ENCODE results near the gene FAM3A.
"Not testable (repeated sequence)": the region's sequence is repeated elsewhere in the genome, so short reads cannot be mapped to it uniquely, and the experiment has no call there.

Gene FAM3A

DNA sequence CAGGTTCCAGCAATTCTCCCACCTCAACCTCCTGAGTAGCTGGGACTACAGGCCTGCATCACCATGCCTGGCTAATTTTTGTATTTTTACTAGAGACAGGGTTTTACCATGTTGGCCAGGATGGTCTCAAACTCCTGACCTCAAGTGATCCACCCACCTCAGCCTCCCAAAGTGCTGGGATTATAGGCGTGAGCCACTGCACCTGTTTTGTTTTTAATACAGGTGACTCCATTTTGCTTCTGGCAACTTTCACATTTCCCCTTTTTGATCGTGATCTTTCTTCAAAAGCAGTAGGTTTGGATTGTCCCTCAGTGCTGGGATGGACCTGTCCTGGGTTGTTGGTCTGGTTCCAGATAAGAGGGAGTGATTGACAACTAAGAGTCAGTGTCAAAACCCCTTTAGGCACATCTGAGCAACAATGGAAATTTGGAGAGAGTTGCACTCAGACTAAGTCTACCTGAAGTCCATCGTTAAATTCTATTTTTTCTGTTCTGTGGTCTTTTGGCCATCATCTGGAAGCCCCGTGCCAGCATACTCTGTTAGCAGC is 19.4 kb downstream of the FAM3A start:
- not testable (repeated sequence) for DNase-seq

DNA sequence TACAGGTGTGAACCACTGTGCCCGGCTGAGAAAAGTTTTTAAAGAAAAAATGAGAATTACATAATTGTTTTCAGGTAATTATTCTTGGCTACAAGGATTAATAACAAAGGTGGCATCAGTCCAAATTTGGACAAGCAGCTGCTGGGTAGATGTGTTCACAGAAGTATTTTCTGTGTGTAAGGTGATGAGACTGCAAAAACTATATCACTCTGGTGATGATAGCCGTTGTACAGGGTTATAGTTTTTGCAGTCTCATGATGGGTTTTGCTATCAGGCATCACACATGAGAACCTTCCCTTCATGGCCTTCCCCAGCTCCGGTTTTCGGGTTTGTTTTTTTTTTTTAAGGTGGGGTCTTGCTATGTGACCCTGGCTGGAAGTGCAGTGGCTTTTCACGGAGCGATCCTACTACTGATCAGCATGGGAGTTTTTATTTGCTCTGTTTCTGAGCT is 20.5 kb downstream of the FAM3A start:
- DNase-seq, result no peak

DNA sequence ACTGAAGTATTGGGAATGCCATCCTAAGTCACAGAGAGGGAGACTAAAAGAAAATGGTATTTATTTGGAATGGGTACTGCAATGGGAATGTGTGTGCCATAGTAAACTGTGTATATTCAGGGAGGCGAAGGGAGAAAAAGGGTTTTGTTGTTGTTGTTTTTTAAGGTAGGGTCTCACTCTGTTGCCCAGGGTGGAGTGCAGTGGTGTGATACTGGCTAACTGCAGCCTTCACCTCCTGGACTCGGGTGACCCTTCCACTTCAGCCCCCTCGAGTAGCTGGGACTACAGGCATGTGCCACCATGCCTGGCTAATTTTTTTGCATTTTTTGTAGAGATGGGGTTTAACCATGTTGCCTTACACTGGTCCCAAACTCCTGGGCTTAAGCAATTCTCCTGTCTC is 21.3 kb downstream of the FAM3A start:
- no peak for DNase-seq

DNA sequence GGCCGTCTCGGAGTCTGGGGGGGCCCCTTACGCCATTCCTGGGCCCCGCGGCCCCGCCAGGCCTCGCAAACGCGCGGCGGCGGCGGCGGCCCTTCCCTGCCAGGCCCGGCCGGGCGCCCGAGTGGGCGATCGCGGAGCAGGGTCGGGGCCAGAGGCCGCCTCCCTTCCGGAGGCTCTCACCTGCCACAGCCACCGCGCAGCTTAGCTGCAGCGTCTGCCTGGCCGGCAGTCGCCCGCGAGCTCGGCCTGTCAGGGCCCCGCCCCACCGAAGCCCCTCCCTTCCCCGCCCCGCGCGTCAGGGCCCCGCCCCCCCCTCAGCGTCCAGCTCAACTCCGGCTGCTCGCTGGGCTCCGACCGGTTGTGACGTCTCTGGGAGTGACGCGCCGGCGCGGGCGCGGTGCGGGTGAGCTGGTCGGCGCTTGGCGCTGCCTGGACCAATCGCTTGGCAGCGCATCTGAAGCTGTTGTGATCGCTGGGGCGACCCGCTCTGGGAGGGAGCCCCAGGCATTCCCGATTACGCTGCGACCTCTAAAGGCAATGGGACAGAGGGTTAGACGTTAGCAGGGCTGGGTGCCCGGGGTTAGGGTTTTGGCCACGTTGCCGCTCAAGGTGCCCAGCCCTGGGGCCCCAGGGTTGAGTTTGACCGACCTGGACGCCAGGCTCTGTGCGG is 25.5 kb downstream of the FAM3A start, which contains the start of gene SLC10A3:
Gene SLC10A3, minus strand, starts transcription at position 216 of the 670 bp plus-strand sequence. CDS start 1,689 bp downstream, outside the sequence.
- DNase-seq, result peak; percentile 92

DNA sequence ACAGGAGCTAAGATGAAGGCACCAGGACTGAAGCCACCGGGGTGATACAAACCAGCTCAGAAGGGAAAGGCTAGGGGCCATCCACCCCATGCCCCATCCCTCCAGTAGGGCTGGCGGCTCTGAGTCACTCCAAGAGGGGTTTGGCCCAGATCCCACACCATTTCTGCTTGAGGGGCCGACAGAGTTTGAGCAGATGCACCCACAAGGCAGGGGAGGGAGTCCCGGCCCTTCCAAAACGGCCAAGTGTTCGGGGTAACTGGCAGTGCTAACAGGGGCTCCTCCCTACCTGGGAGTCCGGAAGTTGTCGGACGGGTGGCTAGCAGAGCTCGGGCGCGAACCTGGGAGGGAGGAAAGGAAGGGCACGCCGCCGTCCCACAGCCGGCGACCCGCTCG is 26.0 kb downstream of the FAM3A start:
- DNase-seq, result no peak

DNA sequence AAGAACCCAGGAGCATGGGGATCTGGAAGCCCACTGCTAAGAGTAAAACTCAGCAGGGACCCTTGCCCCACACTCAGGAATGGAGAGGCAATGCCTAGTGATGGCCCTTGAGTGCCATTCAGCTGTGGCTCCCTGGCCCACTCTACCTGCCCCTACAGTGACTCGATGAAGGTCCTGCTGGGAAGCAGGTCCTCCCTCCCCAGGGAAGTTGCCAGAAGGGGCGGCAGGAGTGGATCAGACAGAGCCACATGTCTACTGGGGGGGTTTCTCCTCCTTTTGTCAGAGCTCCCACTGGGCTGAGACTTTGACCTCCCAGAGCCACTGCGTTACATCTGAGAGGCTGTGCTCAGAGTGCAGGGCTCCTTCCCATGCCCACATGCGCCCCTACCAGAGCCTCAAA is 26.9 kb downstream of the FAM3A start:
- DNase-seq, result no peak

DNA sequence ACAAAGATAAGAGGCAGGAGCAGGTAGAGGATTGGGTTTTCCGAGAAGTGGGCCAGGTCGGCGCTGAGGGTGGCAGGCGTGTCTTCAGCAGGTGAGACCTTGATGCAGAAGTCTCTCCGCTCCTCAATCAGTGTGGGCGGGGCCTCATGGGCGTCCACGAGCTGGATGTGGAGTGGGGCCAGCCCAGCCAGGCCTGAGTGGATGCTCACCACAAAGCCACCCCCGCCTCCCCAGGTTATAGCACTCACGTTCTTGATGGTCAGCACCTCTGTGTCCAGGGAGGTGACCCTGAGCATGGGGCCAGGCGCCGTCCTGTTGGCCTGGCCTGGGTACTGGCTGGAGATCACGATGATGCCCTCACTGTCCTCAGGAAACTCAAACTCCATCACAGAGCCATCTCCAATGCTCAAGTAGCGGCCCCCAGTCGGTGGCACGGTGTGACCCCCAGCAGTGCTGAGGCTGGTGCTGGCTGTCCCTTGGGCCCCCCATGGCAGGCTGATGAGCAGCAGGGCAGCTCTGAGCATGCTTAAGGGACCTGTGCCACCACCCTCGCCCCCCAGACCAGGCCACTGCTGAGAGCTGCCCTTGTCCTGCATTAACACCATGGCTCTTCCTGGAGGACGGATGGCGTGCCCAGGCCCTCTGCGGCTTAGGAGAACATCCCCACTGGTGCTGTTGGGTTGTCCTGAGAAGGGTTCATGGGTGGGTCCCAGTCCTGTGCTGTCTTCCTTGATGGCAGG is 27.5 kb downstream of the FAM3A start:
- no peak for DNase-seq

DNA sequence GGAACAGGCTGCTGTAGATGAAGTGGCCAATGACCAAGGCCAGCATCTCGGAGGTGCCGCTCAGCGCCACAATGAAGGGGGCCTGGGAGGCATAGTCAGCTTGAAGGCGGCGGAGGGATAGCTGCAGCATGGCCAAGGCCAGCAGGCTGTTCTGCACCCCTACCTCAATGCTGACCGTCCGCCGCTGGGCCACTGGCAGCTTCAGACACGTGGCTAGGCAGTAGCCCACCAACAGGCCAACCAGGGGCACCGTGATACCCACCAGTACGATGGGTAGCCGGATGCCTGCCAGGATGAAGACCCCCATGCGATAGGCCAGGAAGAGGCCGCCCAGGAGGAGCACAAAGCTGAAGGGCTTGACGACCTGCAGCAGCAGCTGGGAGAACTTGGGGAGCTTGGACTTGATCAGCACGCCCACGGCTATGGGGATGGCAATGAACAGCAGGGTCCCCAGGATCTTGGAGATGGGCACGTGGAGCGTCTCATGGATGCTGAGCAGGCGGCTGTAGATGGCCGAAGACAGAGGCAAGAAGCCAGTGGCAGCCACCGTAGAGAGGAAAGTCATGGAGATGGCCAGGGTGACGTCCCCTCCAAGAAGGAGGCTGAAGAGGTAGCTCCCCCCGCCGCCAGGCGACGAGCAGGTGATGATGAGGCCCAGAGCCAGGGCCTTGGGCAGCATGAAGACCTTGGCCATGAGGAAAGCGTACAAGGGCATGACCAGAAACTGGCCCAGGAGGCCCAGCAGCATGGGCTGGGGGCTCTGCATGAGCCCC is 28.3 kb downstream of the FAM3A start:
- no peak for DNase-seq

DNA sequence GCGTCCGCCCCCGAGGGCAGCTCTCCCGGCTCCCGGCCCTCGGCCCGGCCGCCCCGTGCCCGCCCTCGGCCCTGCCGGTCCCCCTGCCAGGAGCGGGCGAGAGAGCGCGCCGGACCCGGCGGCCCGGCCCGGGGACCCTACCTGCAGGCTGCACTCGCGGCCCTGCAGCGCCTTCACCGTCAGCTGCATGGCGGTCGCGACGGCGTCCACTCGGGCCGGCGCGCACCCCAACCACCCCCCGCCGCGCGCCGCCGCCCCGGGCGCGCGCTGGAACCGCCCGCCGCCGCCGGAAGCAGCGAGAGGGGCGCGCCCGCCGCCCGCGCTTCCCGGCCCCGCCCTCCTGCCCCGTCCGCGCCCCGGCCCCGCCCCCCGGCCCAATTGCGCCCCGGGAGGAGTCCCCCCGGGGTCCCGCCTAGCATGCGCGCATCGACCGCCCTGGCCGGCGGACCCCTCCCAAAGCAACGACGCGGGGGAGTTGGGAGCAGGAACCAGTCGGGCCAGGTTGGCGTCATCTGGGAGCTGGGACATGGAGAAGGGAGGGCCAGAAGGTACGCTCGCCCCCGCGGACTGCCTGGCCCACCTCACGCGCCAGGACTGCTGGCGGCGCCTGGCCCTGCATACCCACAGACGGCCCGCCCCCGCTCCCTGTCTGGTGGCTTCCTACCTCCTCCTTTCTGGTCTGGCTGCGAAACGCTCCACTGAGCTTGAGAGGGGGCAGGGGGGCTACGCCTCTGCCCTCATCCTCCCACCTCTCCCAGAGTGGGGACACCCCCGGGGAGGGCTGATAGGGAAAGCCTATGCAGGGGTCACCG is 29.4 kb downstream of the FAM3A start, which contains the start of gene UBL4A:
Gene UBL4A, minus strand, starts transcription at position 220 of the 812 bp plus-strand sequence. Its CDS starts 31 bp downstream, at position 189.
- peak; percentile 25 for DNase-seq

DNA sequence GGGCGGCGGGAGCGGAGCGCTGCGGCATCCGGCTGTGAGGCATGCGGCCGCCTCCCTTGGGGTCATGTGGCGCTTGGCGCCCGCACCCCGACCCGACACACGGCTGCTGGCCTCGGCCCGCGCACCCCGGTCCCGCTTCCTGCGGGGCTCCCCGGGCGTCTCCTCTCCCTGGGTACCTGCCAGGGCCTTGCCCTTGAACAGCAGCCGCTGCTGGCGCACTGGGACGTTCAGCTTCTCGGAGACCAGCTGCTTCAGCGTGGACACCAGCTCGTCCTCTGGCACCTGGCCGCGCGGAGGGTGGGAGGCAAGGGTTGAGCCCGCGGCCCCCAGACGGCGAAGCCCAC is 30.0 kb downstream of the FAM3A start:
- peak; percentile 13 for DNase-seq

DNA sequence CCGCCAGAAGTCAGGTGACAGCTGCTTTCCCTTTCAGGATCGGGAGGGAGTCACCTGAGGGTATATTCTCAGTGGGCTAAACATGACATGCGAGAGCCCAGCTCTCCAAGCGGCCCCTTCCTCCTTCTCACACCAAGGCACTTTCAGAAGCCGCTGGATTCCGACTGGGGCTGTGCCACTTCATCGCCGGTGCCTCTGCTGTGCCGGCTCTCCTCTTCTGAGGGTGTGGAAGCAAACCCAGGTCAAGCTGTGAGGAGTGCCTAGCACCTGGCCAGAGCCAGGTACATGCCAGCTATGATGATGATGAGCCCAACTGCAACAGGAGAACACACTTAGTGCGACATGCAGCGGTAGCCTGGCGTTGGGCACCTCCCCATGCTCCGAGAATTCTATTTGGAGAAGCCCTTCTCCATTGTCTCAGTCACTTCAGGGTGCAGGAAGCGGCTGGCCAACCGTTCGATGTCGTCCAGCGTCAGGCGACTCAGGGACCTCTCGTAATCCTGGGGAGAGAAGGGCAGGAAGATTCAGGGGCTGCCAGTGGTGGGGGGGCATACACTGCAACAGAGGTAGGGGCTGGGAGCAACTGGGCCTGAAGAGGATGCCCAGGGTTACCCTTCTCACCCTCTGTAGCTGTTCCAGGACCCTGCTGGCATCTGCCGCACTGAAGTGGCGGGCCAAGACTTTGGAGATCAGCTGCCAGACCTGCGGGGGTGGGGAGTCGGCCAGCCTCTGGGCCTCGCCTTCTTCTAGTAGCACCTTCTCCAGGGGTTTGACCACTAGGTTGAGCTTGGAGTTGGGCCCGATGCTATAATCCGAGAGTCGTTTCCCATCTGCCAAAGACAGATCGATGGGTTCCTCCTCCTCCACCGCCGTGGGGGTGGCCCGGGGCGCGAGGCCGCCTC is 30.6 kb downstream of the FAM3A start:
- no peak for DNase-seq

DNA sequence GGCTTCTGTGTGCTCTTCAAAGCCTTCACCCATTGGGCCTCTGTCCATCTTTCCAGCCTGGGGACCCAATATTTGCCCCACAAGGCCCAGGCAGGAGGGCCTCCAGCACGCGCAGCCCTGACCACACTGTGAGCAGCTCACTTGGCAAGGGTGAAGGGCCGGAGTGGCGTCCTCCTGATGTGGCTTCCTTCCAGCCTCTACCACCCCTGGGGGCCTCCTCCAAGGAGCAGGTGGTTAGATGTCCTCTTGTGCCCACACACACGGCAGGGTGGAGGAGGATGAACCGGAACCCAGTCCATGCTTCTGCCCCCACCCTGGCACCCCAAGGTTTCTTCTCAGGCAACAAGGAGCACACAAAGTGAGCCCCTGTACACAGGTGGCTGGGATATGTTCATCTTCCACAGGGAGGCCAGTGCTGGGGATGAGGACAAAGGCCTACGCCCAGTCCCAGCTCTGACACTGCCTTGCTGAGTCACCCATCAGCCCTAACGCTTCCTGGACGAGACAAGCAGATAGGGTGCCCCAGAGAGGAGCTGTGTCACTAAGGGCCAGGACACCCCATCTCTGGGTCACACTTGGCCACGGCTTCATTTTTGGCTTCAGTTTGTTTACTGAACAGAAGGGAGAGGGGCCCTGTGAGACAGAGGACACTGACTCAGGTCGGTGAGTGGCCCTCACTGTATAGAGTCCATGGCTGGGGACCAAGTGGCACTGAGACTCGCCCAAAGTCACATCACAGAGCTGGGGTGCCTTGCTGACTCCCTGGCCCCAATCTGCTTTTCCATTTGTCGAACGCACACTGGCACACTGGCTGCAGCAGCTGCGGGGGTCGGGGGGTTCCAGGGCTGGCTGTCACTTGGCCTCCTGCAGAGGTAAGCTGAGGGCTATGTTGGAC is 31.5 kb downstream of the FAM3A start:
- peak; percentile 53 for DNase-seq

DNA sequence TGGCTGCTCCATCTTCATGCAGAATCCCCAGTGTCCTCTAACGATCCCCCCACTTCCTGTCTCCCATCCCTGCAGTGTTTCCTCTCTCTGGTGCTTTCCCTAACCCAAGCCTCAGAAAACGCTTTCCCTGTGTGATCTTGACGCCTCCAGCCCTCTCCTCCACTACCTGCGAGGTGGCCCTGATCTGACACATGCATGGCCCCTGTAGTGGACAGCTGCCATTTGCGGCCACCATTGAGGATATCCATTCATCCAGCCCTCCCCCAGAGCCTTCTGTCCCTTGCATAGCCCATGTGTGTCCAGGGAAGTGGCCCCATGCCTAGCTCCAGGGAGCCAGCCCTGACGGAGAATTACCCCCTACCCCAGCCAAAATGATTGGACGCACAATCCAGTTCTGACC is 32.7 kb downstream of the FAM3A start:
- no peak for DNase-seq

DNA sequence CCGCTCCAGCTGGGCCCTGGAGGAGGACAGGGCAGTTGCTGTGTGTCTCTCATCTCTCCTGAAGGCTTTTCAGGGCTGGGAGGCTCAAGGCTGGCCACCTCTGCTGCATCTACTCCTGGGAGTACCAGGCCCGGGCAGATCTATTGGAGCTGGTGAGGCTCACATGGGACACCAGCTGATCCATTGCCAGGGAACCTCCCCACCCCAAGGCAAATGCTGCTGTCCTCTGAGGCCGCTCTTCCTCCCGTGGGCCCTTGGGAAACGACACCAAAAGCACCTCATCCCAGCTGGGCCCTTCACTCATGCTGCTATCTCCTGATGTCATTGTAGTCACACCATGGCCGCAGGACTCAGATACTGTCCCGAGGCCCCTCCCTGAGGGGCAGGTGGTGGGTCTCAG is 33.2 kb downstream of the FAM3A start:
- DNase-seq, result no peak

DNA sequence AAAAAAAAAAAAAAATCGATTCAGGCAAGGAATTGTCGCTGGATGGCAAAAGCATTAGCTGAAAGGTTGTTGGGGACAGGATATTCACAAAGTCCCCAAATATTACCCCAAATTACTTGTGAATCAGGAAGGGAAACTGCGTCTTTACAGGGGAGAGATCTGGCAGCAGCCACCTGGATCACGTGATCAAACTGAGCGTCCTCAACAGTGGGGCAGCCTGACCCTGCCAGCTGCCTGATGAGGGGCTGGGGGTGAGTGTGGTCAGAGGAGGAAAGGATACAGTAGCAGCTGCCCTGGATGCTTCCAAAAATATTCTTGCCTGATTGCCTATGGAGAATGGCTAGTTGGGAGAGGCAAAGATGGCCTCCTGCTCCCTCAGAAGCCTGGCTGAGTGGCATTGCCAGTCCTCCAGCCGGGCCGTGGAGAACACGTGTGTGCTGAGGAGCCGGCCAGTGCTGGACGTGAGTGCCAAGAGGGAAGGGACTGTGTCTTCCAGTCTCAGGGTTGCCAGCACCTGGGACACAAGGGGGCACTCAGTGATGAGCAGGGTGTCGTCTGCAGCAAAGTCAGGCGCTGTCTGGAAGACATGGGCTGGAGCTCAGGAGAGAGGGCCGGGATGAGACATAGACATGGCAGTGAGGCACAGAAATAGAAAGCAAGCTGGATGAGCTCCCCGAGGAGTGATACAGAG is 34.0 kb downstream of the FAM3A start:
- DNase-seq, result no peak

DNA sequence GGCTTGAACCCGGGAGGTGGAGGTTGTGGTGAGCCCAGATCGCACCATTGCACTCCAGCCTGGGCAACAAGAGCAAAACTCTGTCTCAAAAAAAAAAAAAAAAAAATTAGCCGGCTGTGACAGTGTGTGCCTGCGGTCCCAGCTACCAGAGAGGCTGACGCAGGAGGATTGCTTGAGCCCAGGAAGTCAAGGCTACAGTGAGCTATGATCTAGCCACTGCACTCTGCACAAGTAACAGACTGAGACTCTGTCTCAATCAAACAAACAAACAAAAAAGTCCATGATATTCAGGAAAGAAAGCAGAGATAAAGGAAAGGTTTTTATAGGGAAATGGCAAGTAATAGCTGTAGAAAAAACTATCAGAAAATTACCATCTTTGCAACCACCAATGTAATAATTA is 34.8 kb downstream of the FAM3A start:
- no peak for DNase-seq

DNA sequence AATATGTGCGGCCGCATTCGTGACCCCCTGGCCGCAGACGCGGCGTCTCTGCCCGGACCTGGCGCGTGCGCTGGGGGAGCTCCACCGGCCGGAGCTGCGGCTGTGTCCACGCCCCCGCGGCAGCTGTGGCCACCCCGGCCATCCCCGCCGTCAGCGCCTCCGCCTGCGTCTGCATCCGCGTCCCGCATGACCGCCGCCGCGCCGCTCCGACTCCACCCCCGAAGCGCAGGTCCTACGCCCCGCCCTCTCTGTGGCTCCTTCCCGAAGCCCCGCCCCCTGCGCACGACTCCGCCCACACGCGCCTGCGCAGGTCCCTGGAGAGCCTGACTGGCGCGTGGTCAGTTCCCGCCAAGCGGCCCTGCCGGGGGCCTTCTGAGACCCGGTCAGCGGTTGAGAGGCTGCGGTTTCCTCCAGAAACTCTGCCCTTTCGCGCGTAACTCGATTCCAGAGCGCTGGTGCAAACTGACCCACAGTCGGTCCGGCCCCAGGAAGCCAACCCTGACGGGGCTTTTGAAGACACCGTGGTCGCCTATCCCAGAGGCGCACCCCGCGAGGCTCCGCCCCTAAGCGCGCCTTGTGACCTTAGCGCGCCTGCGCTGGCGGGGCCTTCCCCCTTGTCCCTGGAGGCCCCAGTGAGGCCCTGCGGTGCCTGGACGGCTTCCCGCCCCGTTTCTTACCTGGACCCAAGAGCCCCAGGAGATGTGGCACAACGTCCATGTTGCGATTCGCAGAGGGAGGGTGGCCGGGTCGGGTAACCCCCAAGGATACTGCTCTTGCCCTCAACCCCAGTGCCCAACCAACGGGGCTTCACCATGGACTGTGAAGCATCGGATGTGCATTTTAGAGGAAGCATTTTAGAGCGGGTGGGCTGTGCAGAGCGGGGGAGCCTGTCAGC is 37.1 kb downstream of the FAM3A start, which contains the start of gene LAGE3:
Gene LAGE3, minus strand, starts transcription at position 554 of the 895 bp plus-strand sequence. Its CDS starts 366 bp downstream, at position 188.
- DNase-seq, result peak; percentile 91

DNA sequence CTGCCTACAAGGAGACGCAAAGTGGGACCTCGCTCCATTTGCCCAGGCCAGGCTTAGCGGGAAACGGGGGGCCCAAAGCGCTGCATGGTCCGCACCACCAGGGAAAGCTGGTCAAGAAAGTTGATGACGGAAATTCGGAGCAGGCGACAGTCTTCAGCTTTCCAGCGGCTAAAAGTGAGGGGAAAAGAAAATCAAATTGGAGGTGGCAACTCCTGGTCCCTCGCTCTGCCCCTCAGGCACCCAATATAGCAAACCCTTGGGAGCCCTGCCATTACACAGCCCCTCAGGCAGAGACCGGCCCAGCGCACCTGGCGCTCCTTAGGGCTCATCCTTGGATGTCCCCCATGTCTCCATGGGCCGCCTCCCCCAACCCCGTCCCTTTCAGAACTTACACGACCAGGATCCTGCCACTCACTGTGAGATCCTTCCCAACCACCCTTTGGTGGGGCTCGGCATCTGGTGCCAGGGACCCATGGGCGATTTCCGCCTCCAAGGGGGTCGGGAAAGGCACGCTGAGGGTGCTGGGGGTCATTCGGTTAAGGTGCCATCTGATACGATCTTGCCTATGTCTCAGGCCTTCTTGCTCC is 38.0 kb downstream of the FAM3A start:
- no peak for DNase-seq

Data from inflammatory macrophage treated with lipopolysaccharide for 4 hours (primary cell).